Neuronal stem cell (in vitro differentiated cells): ENCODE results near the gene PSMA6.
"Not testable (repeated sequence)": the region's sequence is repeated elsewhere in the genome, so short reads cannot be mapped to it uniquely, and the experiment has no call there.

Experiments used
- DNase-seq: peaks from one replicate; pipeline ENCODE4 v3.0.0-alpha.2; 2013; ENCODE audit warnings: low spot score
- H2AFZ ChIP-seq: one replicate; pipeline ENCODE4 v1.6.1; 2013; ENCODE audit warnings: mild to moderate bottlenecking, low read length, inconsistent platforms
- H2AK5ac ChIP-seq: 2 replicates; pipeline ENCODE4 v1.6.1; 2013; ENCODE audit warnings: low read depth, mild to moderate bottlenecking, inconsistent platforms, low read length, moderate library complexity, mixed read lengths
- H2BK120ac ChIP-seq: 2 replicates; pipeline ENCODE4 v1.6.1; 2013; ENCODE audit warnings: low read depth, mild to moderate bottlenecking, inconsistent platforms, low read length, moderate library complexity, mixed read lengths
- H2BK12ac ChIP-seq: one replicate; pipeline ENCODE4 v1.6.1; 2013; ENCODE audit warnings: low read length, inconsistent platforms
- H2BK15ac ChIP-seq: 2 replicates; pipeline ENCODE4 v1.6.1; 2013; ENCODE audit warnings: mild to moderate bottlenecking, low read length, inconsistent platforms, mixed read lengths
- H2BK5ac ChIP-seq: one replicate; pipeline ENCODE4 v1.6.1; 2013; ENCODE audit warnings: inconsistent platforms, mild to moderate bottlenecking, low read length, moderate library complexity
- H3K14ac ChIP-seq: one replicate; pipeline ENCODE4 v1.6.1; 2013; ENCODE audit warnings: low read length, inconsistent platforms
- H3K18ac ChIP-seq: 2 replicates; pipeline ENCODE4 v1.6.1; 2013; ENCODE audit warnings: low read length, inconsistent platforms
- H3K23ac ChIP-seq: 2 replicates; pipeline ENCODE4 v1.6.1; 2013; ENCODE audit warnings: low read depth, mild to moderate bottlenecking, mixed read lengths, low read length, inconsistent platforms; ENCODE audit not compliant: poor library complexity
- H3K27ac ChIP-seq: replicated peaks from 3 replicates; pipeline ENCODE4 v1.5.1; 2013; ENCODE audit warnings: low read length, inconsistent platforms
- H3K27me3 ChIP-seq, 3 experiments: 2 replicates each; pipeline ENCODE4 v1.6.1; 2013; ENCODE audit warnings: low read length in 3 of 3, mild to moderate bottlenecking in 2 of 3, inconsistent platforms in 1 of 3, low read depth in 1 of 3, mixed read lengths in 1 of 3, moderate library complexity in 1 of 3; ENCODE audit not compliant: control insufficient read depth in 3 of 3, insufficient read depth in 3 of 3
- H3K36me3 ChIP-seq, 2 donors: replicated peaks in 1 of 2; 2 replicates each; pipeline ENCODE4 v1.6.1; 2013; ENCODE audit warnings: low read length in 2 of 2; ENCODE audit not compliant: control insufficient read depth in 2 of 2, insufficient read depth in 2 of 2
- H3K4ac ChIP-seq: 2 replicates; pipeline ENCODE4 v1.6.1; 2013; ENCODE audit warnings: inconsistent platforms, mild to moderate bottlenecking, low read length, moderate library complexity
- H3K4me1 ChIP-seq, 2 donors: 1 replicate in 1 of 2; 2 replicates in 1 of 2; pipeline ENCODE4 v1.6.1; 2013; ENCODE audit warnings: low read length in 2 of 2, low read depth in 1 of 2; ENCODE audit not compliant: control insufficient read depth in 2 of 2, insufficient read depth in 1 of 2
- H3K4me2 ChIP-seq: one replicate; pipeline ENCODE4 v1.6.1; 2013; ENCODE audit warnings: mild to moderate bottlenecking, low read length, inconsistent platforms; ENCODE audit not compliant: insufficient read depth, poor library complexity, severe bottlenecking
- H3K4me3 ChIP-seq, 2 donors: 2 replicates each; pipeline ENCODE4 v1.5.1; 2013; ENCODE audit warnings: low read length in 2 of 2, mild to moderate bottlenecking in 2 of 2, inconsistent platforms in 1 of 2, moderate library complexity in 1 of 2
- H3K79me1 ChIP-seq: one replicate; pipeline ENCODE4 v1.6.1; 2013; ENCODE audit warnings: low read depth, mild to moderate bottlenecking, inconsistent platforms, low read length, moderate library complexity
- H3K9ac ChIP-seq: one replicate; pipeline ENCODE4 v1.6.1; 2013; ENCODE audit warnings: mild to moderate bottlenecking, low read depth, low read length, inconsistent platforms; ENCODE audit not compliant: poor library complexity
- H3K9me3 ChIP-seq, 2 donors: replicated peaks in 1 of 2; 2 replicates each; pipeline versions ENCODE3 to v1.6.1; 2013; ENCODE audit warnings: low read length in 2 of 2, mild to moderate bottlenecking in 2 of 2, inconsistent platforms in 1 of 2, low read depth in 1 of 2, mixed read lengths in 1 of 2, moderate library complexity in 1 of 2; ENCODE audit not compliant: control insufficient read depth in 2 of 2, insufficient read depth in 1 of 2
- H4K8ac ChIP-seq: one replicate; pipeline ENCODE4 v1.6.1; 2013; ENCODE audit warnings: low read depth, mild to moderate bottlenecking, inconsistent platforms, low read length, moderate library complexity
- H4K91ac ChIP-seq: one replicate; pipeline ENCODE4 v1.6.1; 2013; ENCODE audit warnings: low read length, low read depth, mild to moderate bottlenecking, inconsistent platforms; ENCODE audit not compliant: poor library complexity
- WGBS, 2 donors: extraction: QIAGEN DNeasy Blood & Tissue Kit; methylation state at CpG; one replicate each; pipeline ENCODE4 v1.1.7; 2013; ENCODE audit warnings: missing lambda C conversion rate in 2 of 2, mixed read lengths in 1 of 2; ENCODE audit not compliant: insufficient read length in 2 of 2, insufficient replicate concordance in 1 of 2; ENCODE audit errors: extremely low coverage in 2 of 2; 5-methylcytosine and 5-hydroxymethylcytosine counted together

PSMA6 gene

GRCh38 chr14:35351897-35352273 is 59.7 kb downstream of the PSMA6 start:
- Histone ChIP-seq H3K14ac (no peak overlapping the region), H3K9me3 (peaks cover 0 to 2% of the 10 kb centered on the region in 2 donors), H3K4me1 (peaks cover 16 to 22% of the 10 kb centered on the region in 2 donors), H3K27me3 (no peaks in the 10 kb centered on the region), H2AK5ac (no peak overlapping the region), H2BK5ac (no peak overlapping the region), H2AFZ (peak overlapping the region; percentile 93), H3K4me3 (no peak overlapping the region), H2BK120ac (no peak overlapping the region), H3K23ac (no peak overlapping the region), H4K91ac (no peak overlapping the region), H3K9ac (no peak overlapping the region), H4K8ac (no peak overlapping the region), H3K27ac (no peak overlapping the region), H3K36me3 (no peaks in the 10 kb centered on the region), H3K4me2 (no peak overlapping the region), H2BK12ac (no peak overlapping the region), H3K79me1 (peaks cover 4% of the 10 kb centered on the region), H3K18ac (peak overlapping the region; percentile 45), H3K4ac (no peak overlapping the region), H2BK15ac (no peak overlapping the region)
- no CpG with 5 or more reads among the region's 4 CpGs for WGBS, 2 donors
- no peak for DNase-seq

- no peak overlapping the region for H4K91ac ChIP-seq
- peaks cover 4% of the 10 kb centered on the region for H3K79me1 ChIP-seq
- no peaks in the 10 kb centered on the region for H3K36me3 ChIP-seq
- peaks cover 11 to 16% of the 10 kb centered on the region in 2 donors for H3K4me1 ChIP-seq
- H2AK5ac ChIP-seq: no peak overlapping the region
- H3K27ac ChIP-seq: no peak overlapping the region
- H3K9me3 ChIP-seq: peaks cover 0 to 2% of the 10 kb centered on the region in 2 donors
- H4K8ac ChIP-seq: no peak overlapping the region
- peak overlapping the region; percentile 26 for H3K9ac ChIP-seq
- H2BK5ac ChIP-seq: no peak overlapping the region
- peak overlapping the region; percentile 92 for H3K18ac ChIP-seq
- peak overlapping the region; percentile 50 for H2BK15ac ChIP-seq
- H3K27me3 ChIP-seq: no peaks in the 10 kb centered on the region
- peak overlapping the region; percentile 92 for H3K14ac ChIP-seq
- WGBS, 2 donors: no CpG with 5 or more reads among the region's 15 CpGs
- DNase-seq: no peak
- peak overlapping the region; percentile 93 for H2AFZ ChIP-seq
- no peak overlapping the region for H3K4me3 ChIP-seq
- H3K4ac ChIP-seq: no peak overlapping the region
- H3K4me2 ChIP-seq: no peak overlapping the region
- H2BK12ac ChIP-seq: peak overlapping the region; percentile 84
- H3K23ac ChIP-seq: peak overlapping the region; percentile 94
- no peak overlapping the region for H2BK120ac ChIP-seq
Measured at GRCh38 chr14:35352274-35353233, 60.4 kb downstream of the PSMA6 start.

DNA sequence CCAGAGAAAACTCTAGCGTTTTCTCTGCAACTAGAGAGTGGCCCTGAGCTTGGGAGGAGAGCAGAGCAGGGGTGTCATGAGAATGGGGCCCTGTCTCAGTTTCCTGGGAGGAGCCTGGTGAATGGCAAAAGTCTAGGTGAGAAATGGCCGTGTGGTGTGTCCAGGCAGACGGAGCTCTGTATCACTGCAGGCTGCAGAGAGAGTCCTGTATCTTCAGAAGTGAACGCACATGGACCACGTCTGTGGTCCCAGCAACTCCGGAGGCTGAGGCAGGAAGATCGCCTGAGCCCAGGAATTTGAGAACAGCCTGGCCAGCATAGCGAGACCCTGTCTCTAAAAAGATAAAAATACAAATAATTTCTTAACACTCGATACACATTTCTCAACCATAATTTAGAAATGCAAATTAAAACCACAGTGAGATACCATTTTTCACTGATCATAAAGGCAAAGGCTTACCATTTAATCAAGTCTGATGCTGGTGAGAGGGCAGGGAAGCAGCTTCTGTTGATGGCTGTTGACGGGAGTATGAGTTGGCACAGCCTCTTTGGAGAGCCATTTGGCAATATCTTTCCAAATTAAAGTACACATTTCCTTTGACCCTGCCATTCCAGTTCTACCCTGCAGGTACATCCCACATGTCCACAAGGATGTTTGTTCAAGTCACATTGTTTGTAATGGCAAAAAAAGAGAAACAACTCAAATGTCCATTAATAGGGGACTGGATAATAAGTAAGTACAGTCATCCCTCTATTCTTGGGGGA is 61.4 kb downstream of the PSMA6 start:
- no peak overlapping the region for H4K8ac ChIP-seq
- no peak overlapping the region for H3K23ac ChIP-seq
- H2BK5ac ChIP-seq: no peak overlapping the region
- H3K14ac ChIP-seq: no peak overlapping the region
- no peak overlapping the region for H2BK12ac ChIP-seq
- no peaks in the 10 kb centered on the region for H3K27me3 ChIP-seq
- no peak for DNase-seq
- no peak overlapping the region for H2BK120ac ChIP-seq
- no peak overlapping the region for H3K4me3 ChIP-seq
- H3K9ac ChIP-seq: no peak overlapping the region
- H3K4me2 ChIP-seq: no peak overlapping the region
- H3K27ac ChIP-seq: no peak overlapping the region
- H3K4ac ChIP-seq: no peak overlapping the region
- H3K9me3 ChIP-seq: peaks cover 0 to 2% of the 10 kb centered on the region in 2 donors
- no peak overlapping the region for H2BK15ac ChIP-seq
- peak overlapping the region; percentile 93 for H2AFZ ChIP-seq
- H4K91ac ChIP-seq: no peak overlapping the region
- peaks cover 4% of the 10 kb centered on the region for H3K79me1 ChIP-seq
- H3K18ac ChIP-seq: peak overlapping the region; percentile 31
- no peak overlapping the region for H2AK5ac ChIP-seq
- H3K36me3 ChIP-seq: no peaks in the 10 kb centered on the region
- peaks cover 9 to 12% of the 10 kb centered on the region in 2 donors for H3K4me1 ChIP-seq
- no CpG with 5 or more reads among the region's 10 CpGs for WGBS, 2 donors

DNA sequence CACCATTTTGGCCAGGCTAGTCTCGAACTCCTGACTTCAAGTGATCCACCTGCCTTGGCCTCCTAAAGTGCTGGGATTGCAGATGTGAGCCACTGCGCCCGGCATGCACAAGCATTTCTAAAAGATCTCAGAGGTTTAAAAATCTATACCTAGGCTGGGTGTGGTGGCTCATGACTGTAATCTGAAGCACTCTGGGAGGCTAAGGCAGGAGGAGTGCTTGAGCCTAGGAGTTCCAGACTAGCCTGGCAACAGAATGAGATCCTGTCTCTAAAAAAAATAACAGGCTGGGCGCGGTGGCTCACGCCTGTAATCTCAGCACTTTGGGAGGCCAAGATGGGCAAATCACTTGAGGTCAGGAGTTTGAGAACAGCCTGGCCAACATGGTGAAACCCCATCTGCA is 63.1 kb downstream of the PSMA6 start:
- H3K4me1 ChIP-seq: peaks cover 9 to 12% of the 10 kb centered on the region in 2 donors
- H3K9me3 ChIP-seq, H3K4me3 ChIP-seq, DNase-seq, H2BK120ac ChIP-seq, H3K36me3 ChIP-seq, H2BK15ac ChIP-seq, H3K27ac ChIP-seq, H2BK12ac ChIP-seq, H4K8ac ChIP-seq, H2BK5ac ChIP-seq, H3K79me1 ChIP-seq, H3K23ac ChIP-seq, H3K4ac ChIP-seq, H3K4me2 ChIP-seq, H3K27me3 ChIP-seq, H3K9ac ChIP-seq, H3K18ac ChIP-seq, H3K14ac ChIP-seq, H2AFZ ChIP-seq, H2AK5ac ChIP-seq, H4K91ac ChIP-seq: not testable (repeated sequence)
- WGBS, 2 donors: no CpG with 5 or more reads among the region's 6 CpGs
